ENCODE results near the gene PDE11A. TPM values are rescaled to one million over a fixed set of nuclear protein-coding genes. Genes with fewer than 3 reads are reported as not detected.

The PDE11A gene
- total RNA-seq, 2 experiments from 2014 or later: not detected

DNA sequence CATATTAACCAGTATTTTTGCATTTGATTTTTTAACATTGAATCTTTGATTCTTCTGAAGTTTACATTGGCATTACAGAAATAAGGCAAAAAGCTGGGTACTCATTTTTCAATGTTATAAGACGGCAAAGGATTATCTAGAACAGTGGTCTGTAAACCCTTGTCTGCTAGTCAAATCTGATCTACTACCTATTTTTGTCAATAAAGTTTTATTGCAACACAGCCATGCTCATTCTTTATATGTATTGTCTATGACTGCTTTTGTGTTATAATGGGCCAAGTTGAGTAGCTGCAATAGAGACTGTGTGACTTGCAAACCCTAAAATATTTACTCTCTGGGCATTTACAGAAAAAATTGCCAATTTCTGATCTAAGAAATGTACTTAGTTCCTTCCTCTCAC is 181.0 kb downstream of the PDE11A start:
- DNase-seq: no peak
- Mint-ChIP-seq H3K4me1 (ENCODE audit: low read depth) (no peaks in the 10 kb centered on the region), H3K27ac (no peak overlapping the region), H3K4me3 (no peak overlapping the region), H3K36me3 (ENCODE audit: low read depth) (no peaks in the 10 kb centered on the region), H3K9me3 (no peaks in the 10 kb centered on the region), H3K27me3 (peaks cover 2% of the 10 kb centered on the region)
- intact Hi-C loops (cut with micrococcal nuclease): no loop called here
- no peak for ATAC-seq
- TF ChIP-seq, protein P1, sequence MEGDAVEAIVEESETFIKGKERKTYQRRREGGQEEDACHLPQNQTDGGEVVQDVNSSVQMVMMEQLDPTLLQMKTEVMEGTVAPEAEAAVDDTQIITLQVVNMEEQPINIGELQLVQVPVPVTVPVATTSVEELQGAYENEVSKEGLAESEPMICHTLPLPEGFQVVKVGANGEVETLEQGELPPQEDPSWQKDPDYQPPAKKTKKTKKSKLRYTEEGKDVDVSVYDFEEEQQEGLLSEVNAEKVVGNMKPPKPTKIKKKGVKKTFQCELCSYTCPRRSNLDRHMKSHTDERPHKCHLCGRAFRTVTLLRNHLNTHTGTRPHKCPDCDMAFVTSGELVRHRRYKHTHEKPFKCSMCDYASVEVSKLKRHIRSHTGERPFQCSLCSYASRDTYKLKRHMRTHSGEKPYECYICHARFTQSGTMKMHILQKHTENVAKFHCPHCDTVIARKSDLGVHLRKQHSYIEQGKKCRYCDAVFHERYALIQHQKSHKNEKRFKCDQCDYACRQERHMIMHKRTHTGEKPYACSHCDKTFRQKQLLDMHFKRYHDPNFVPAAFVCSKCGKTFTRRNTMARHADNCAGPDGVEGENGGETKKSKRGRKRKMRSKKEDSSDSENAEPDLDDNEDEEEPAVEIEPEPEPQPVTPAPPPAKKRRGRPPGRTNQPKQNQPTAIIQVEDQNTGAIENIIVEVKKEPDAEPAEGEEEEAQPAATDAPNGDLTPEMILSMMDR (IDR thresholded peaks at IDR 0.05): no peak
- ChIA-PET POLR2A (no interaction called here), CTCF (no interaction called here)

- DNase-seq: no peak
- H3K36me3 Mint-ChIP-seq (ENCODE audit: low read depth): no peaks in the 10 kb centered on the region
- peaks cover 2% of the 10 kb centered on the region for H3K27me3 Mint-ChIP-seq
- no peaks in the 10 kb centered on the region for H3K4me1 Mint-ChIP-seq (ENCODE audit: low read depth)
- H3K9me3 Mint-ChIP-seq: no peaks in the 10 kb centered on the region
- intact Hi-C loops (cut with micrococcal nuclease): no loop called here
- no peak overlapping the region for H3K4me3 Mint-ChIP-seq
- no peak for ATAC-seq
- TF ChIP-seq, protein P1 (IDR thresholded peaks at IDR 0.05): no peak
- POLR2A ChIA-PET: no interaction called here
- CTCF ChIA-PET: no interaction called here
- no peak overlapping the region for H3K27ac Mint-ChIP-seq
These were observed 182.6 kb downstream of the PDE11A start for GRCh38 chr2:177889818-177890460.

DNA sequence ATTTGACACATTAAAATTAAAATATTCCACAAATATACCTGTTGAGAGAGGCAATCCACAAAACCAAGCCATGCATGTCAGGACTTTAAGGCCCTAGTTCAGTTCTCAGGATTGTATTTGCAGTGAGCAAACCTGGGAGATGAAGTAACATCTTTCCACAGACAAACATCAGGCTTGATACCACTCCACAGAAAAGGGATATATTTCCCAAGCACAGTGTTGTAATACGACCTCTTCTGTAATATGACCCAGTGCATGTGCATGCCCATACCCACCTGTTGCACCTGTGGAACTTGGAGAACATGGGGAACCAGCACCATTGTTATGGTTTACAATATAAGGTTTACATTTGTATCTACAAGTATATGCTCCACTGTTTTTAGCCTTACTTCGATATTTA is 184.0 kb downstream of the PDE11A start:
- DNase-seq: no peak
- ATAC-seq: no peak
- Mint-ChIP-seq H3K27ac (no peak overlapping the region), H3K36me3 (ENCODE audit: low read depth) (no peaks in the 10 kb centered on the region), H3K9me3 (no peaks in the 10 kb centered on the region), H3K4me1 (ENCODE audit: low read depth) (no peaks in the 10 kb centered on the region), H3K27me3 (peaks cover 4% of the 10 kb centered on the region), H3K4me3 (no peak overlapping the region)
- TF ChIP-seq, protein P1 (IDR thresholded peaks at IDR 0.05): no peak
- intact Hi-C loops (cut with micrococcal nuclease): no loop called here
- CTCF ChIA-PET: no interaction called here
- POLR2A ChIA-PET: no interaction called here

- peaks cover 4% of the 10 kb centered on the region for H3K27me3 Mint-ChIP-seq
- ChIA-PET CTCF (interaction anchor here (1.0 kb wide), 2 partner anchors 21 to 54 kb away, joined by 3 read pairs; no protein-coding TSS in a partner anchor), POLR2A (no interaction called here)
- H3K4me1 Mint-ChIP-seq (ENCODE audit: low read depth): no peaks in the 10 kb centered on the region
- DNase-seq (no peak), ATAC-seq (no peak)
- no peak overlapping the region for H3K4me3 Mint-ChIP-seq
- H3K36me3 Mint-ChIP-seq (ENCODE audit: low read depth): no peaks in the 10 kb centered on the region
- TF ChIP-seq, protein P1 (IDR thresholded peaks at IDR 0.05): no peak
- H3K9me3 Mint-ChIP-seq: no peaks in the 10 kb centered on the region
- intact Hi-C loops (cut with micrococcal nuclease): no loop called here
- H3K27ac Mint-ChIP-seq: no peak overlapping the region
These were observed 184.9 kb downstream of the PDE11A start for GRCh38 chr2:177887722-177888121.

DNA sequence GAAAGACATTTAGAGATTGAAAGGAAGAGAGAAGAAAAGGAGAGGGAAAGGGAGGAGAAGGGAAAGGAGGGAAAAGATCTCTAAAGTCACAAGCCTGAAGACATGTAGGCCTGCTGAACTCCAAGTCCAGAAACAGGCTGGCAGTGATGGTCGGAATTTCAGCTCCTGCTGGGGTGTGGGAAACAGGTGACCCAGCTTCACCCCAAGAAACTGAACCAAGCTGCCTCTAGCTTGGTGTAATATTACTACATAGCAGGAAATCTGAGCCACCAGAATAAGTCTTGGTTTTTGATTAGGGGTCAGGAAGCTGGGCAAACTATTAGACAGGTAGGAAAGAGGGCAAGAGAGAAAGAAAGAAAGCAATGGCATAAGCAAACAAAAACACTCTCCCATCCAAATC is 185.8 kb downstream of the PDE11A start:
- Mint-ChIP-seq H3K4me1 (ENCODE audit: low read depth) (no peaks in the 10 kb centered on the region), H3K4me3 (no peak overlapping the region), H3K27me3 (peaks cover 4% of the 10 kb centered on the region), H3K27ac (no peak overlapping the region), H3K9me3 (no peaks in the 10 kb centered on the region), H3K36me3 (ENCODE audit: low read depth) (no peaks in the 10 kb centered on the region)
- intact Hi-C loops (cut with micrococcal nuclease): no loop called here
- DNase-seq (no peak), ATAC-seq (no peak)
- ChIA-PET CTCF (interaction anchor here (1.0 to 1.1 kb wide), 3 partner anchors 20 to 53 kb away, joined by 3 to 4 read pairs (median 3); no protein-coding TSS in a partner anchor), POLR2A (no interaction called here)
- TF ChIP-seq, protein P1 (IDR thresholded peaks at IDR 0.05): no peak
